Measurements from ENCODE around the gene CYTH4. TPM values are rescaled to one million over a fixed set of nuclear protein-coding genes. Genes with fewer than 3 reads are reported as not detected.

Gene CYTH4
- total RNA-seq, 4 donors from 2014 or later = 5.1 to 27.3 (median 9.4) TPM

DNA sequence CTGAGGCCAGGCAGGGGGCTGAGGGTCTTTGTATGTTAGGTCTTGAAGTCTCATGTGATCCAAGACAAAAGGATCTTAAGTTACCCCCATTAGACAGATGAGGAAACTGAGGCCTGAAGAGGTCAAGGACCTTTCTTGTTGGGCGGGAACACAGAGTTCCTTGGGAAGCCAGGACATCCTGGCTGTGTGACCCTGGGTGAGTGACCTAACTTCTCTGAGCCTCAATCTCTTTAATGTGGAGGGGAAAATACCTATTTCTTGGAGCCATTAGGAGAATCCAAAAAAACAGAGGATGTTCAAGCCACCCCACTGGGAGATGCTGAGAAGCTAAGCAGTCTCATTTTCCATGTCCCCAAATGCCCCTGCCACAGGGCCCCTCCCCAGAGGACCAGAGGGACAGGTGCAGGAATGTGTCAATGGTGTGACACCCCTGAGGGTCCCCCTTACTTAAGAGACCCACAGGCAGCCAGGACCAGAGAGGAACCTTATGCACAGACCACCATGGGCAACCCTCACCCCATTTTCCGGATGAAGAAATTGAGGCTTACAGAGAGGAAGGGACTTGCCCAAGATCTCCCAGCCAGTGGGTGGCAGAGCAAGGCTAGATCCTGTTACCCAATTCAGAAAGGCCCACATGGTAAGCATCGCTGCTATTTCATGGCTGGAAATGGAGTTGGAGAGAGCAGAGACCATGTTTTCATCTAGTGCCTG, 46.3 kb upstream of the CYTH4 start:
- Histone ChIP-seq H3K36me3 (no peaks in the 10 kb centered on the region), H3K27ac (replicated peaks in 1 of 4) (no peak overlapping the region), H3K9me3 (no peaks in the 10 kb centered on the region), H3K4me3 (no peak overlapping the region), H3K4me1 (no peaks in the 10 kb centered on the region), H3K27me3 (peaks cover 0 to 100% (median 12%) of the 10 kb centered on the region in 4 donors)
- intact Hi-C loops (cut with DNase I) = no loop called here
- 87% methylated on average over 3 of the region's 3 CpGs for WGBS
- no peak for TF ChIP-seq POLR2A (IDR thresholded peaks at IDR 0.05; ENCODE audit: low read depth)
- TF ChIP-seq, protein P1, sequence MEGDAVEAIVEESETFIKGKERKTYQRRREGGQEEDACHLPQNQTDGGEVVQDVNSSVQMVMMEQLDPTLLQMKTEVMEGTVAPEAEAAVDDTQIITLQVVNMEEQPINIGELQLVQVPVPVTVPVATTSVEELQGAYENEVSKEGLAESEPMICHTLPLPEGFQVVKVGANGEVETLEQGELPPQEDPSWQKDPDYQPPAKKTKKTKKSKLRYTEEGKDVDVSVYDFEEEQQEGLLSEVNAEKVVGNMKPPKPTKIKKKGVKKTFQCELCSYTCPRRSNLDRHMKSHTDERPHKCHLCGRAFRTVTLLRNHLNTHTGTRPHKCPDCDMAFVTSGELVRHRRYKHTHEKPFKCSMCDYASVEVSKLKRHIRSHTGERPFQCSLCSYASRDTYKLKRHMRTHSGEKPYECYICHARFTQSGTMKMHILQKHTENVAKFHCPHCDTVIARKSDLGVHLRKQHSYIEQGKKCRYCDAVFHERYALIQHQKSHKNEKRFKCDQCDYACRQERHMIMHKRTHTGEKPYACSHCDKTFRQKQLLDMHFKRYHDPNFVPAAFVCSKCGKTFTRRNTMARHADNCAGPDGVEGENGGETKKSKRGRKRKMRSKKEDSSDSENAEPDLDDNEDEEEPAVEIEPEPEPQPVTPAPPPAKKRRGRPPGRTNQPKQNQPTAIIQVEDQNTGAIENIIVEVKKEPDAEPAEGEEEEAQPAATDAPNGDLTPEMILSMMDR (IDR thresholded peaks at IDR 0.05) = no peak
- TF ChIP-seq POLR2AphosphoS5 (IDR thresholded peaks at IDR 0.05) = no peak
- TF ChIP-seq EP300 (IDR thresholded peaks at IDR 0.05) = no peak
- DNase-seq (ENCODE audit: extremely low spot score) = no peak

DNA sequence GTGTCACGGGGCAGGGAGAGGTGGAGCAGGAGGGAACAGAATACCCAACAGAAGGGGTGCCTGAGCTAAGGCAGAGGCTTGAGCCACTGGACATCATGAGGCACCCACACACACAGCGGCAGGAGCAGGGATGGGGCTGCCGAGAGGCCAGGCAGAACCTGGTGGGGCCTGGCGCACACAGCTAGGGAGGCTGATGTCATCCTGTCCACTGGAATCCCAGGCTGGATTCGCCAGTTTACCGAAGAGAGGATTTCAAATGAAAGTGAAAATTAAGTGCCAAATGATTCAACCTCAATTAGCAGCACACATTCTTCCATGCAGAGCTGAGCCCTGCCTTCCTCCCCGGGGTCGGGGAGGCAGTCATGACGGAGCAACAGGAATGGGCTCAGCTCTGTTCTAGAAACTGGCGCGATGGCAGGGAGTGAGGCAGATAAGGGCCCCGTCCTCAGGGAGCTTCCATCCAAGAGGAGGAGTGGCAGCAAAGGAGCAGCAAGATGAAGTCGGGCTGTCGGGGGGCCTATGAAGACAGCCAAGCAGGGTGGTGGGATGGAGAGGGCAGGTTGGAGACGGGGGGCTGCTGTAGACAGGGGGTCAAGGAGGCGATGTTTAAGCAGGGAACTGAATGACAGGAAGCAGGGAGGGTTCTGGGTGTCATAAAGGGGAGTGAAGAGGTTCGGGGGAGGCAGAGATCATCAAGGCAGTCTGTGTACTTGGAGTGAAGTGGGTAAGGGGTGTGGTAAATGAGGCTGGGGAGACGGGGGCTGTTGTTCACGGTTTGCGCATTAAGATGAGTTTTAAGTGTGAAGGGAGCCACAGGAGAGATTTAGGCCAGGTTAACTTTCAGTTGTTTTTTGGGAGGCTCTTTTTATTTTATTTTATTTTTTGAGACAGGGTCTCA, 44.7 kb upstream of the CYTH4 start:
- H3K4me1 ChIP-seq = no peaks in the 10 kb centered on the region
- intact Hi-C loops (cut with DNase I) = no loop called here
- TF ChIP-seq POLR2AphosphoS5 (IDR thresholded peaks at IDR 0.05) (no peak), EP300 (IDR thresholded peaks at IDR 0.05) (no peak), POLR2A (IDR thresholded peaks at IDR 0.05; ENCODE audit: low read depth) (no peak)
- TF ChIP-seq, protein P1 (IDR thresholded peaks at IDR 0.05) = no peak
- no peak for DNase-seq (ENCODE audit: extremely low spot score)
- 78% methylated on average over 20 of the region's 20 CpGs for WGBS
- H3K27ac ChIP-seq (replicated peaks in 1 of 4) = no peak overlapping the region
- peaks cover 0 to 100% (median 12%) of the 10 kb centered on the region in 4 donors for H3K27me3 ChIP-seq
- H3K36me3 ChIP-seq = no peaks in the 10 kb centered on the region
- no peaks in the 10 kb centered on the region for H3K9me3 ChIP-seq
- H3K4me3 ChIP-seq = no peak overlapping the region

DNA sequence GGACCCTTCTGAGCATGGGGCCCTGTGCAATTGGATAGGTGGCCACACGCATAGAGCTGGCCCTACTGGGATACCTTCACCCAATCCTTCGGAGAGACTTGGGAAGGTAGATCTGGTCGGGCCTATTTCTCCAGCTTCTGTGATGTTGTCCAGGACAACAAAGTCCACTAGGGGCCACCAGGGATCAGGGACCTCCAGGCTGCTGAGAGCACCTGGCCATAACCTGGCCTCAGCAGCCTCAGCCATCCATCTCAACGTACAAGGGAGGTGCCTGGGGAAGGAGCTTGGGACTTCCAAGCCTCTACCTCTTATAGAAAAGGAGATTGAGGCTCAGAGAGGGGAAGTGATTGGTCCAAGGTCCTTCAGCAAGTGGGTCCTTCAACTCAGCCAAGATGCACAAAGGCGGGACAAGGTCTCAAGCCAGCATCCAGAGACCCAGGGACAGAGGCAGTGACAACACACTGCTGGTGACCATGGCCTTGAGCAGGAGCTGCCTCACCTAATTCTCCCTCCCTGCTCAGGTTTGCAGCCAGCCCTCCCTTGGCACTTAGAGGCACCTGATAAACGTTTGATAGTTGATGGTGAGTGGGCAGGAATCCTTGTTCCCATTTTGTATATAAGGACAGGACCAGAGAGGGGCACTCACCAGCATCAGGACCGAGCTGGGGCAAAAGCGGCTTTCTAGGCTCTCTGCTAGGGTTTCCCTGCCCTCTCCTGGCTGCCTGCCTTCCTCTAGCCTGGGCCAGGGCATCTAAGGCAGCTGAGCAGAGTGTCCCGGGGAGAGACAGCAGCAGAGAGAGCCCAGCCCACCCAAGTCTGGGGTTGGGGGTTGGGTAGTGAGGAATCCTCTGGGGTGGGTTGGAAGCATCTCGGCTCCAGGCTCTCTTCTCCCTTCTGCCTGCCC, 42.7 kb upstream of the CYTH4 start:
- no peak for DNase-seq (ENCODE audit: extremely low spot score)
- no peak for TF ChIP-seq POLR2A (IDR thresholded peaks at IDR 0.05; ENCODE audit: low read depth)
- no peak for TF ChIP-seq POLR2AphosphoS5 (IDR thresholded peaks at IDR 0.05)
- TF ChIP-seq, protein P1 (IDR thresholded peaks at IDR 0.05) = no peak
- TF ChIP-seq EP300 (IDR thresholded peaks at IDR 0.05) = no peak
- Histone ChIP-seq H3K36me3 (no peaks in the 10 kb centered on the region), H3K4me1 (no peaks in the 10 kb centered on the region), H3K9me3 (no peaks in the 10 kb centered on the region), H3K27ac (replicated peaks in 1 of 4) (no peak overlapping the region), H3K4me3 (no peak overlapping the region), H3K27me3 (peaks cover 0 to 100% (median 16%) of the 10 kb centered on the region in 4 donors)
- intact Hi-C loops (cut with DNase I) = no loop called here
- WGBS = 65% methylated on average over 10 of the region's 10 CpGs

DNA sequence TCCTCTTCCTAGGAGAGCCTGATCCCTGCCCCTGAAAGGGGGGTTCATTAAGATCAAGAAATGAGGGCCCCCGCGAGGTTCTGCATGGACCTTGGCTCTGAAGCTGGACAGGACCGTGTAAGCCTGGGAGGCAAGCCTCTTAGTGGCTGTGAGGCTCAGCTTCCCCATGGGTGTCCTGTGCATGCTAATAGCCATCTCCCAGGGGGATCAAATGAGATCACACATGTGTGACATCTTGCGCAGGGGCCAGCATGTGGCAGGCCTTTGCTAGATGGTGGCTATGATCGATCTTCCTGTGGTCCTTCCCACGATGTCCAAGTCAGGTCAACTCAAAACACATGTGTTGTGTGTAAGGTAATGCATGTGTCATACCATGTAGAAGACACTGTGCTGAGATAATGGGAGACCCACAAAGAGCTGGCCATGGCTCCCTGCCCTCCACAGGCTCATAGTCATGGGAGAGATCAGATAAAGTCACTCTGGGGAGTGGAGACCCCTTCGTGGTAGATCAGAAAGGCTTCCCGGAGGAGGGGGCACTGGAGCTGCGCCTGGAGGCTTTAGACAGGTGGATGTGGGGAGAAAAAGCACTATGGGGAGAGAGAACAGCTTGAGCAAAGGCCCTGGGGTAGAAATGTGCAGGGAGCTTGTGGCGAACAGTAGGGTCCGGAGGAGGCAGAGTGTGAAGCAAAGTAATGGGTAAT, 41.9 kb upstream of the CYTH4 start:
- Histone ChIP-seq H3K4me3 (no peak overlapping the region), H3K36me3 (no peaks in the 10 kb centered on the region), H3K27me3 (peaks cover 0 to 100% (median 13%) of the 10 kb centered on the region in 4 donors), H3K4me1 (no peaks in the 10 kb centered on the region), H3K9me3 (no peaks in the 10 kb centered on the region), H3K27ac (replicated peaks in 1 of 4) (no peak overlapping the region)
- TF ChIP-seq EP300 (IDR thresholded peaks at IDR 0.05) (no peak), POLR2AphosphoS5 (IDR thresholded peaks at IDR 0.05) (no peak), POLR2A (IDR thresholded peaks at IDR 0.05; ENCODE audit: low read depth) (no peak)
- TF ChIP-seq, protein P1 (IDR thresholded peaks at IDR 0.05) = no peak
- no peak for DNase-seq (ENCODE audit: extremely low spot score)
- intact Hi-C loops (cut with DNase I) = no loop called here
- WGBS = 80% methylated on average over 11 of the region's 11 CpGs
